Esophagus squamous epithelium (tissue), 5 donors: ENCODE data around the gene PIK3C2G. TPM values are rescaled to one million over a fixed set of nuclear protein-coding genes. Genes with fewer than 3 reads are reported as not detected.
"Not testable (repeated sequence)": the region's sequence is repeated elsewhere in the genome, so short reads cannot be mapped to it uniquely, and the experiment has no call there.

Experiments
- DNase-seq: peaks from one replicate; lab custom pipeline; 2025; lab: John Stamatoyannopoulos, UW
- H3K27ac ChIP-seq, 4 donors: fragments of 200-600 bp; sonication (generic); one replicate each; pipeline ENCODE4 v1.5.1; 2016 to 2019; ENCODE audit warnings: mild to moderate bottlenecking in 1 of 4
- H3K27me3 ChIP-seq, 4 donors: fragments of 200-600 bp; sonication (generic); 1 replicate in 3 of 4; 2 replicates in 1 of 4; pipeline versions ENCODE4 v1.5.1 to v1.6.0; 2017 to 2021; ENCODE audit warnings: antibody characterized with exemption in 1 of 4
- H3K36me3 ChIP-seq, 3 donors: fragments of 200-600 bp; sonication (generic); one replicate each; pipeline ENCODE4 v1.5.1; 2016 to 2019
- H3K4me1 ChIP-seq, 3 donors: fragments of 200-600 bp; sonication (generic); one replicate each; pipeline ENCODE4 v1.5.1; 2017 to 2019
- H3K4me3 ChIP-seq, 4 donors: fragments of 200-600 bp; sonication (generic); 1 replicate in 3 of 4; 2 replicates in 1 of 4; pipeline ENCODE4 v1.5.1; 2016 to 2019; ENCODE audit warnings: mild to moderate bottlenecking in 2 of 4, moderate library complexity in 1 of 4
- H3K9me3 ChIP-seq, 3 donors: fragments of 200-600 bp; sonication (generic); one replicate each; pipeline ENCODE4 v1.5.1; 2016 to 2019
- POLR2A ChIP-seq, 4 donors: fragments of 450-650 bp; IDR thresholded peaks; one replicate each; pipeline ENCODE4 v1.6.1; 2017; ENCODE audit warnings: antibody characterized with exemption in 4 of 4, mild to moderate bottlenecking in 4 of 4, moderate library complexity in 3 of 4
- WGBS, 2 donors: methylation state at CpG; one replicate each; pipeline ENCODE4 v1.1.5; 2018; 5-methylcytosine and 5-hydroxymethylcytosine counted together
- intact Hi-C: fragments of 100-400 bp; cut with DNase I; formaldehyde crosslinking; loops from one replicate; pipeline ENCODE4 v1.15.0; 2022
- total RNA-seq, 4 donors: library from RNA; depleted of rRNA; stranded (reverse); fragments of >200 nt; gene quantifications; one replicate each; pipeline ENCODE4 v1.1.0, GENCODE V29; 2016
- TF ChIP-seq, protein P1 (sequence below), 6 experiments: fragments of 450-650 bp in 4 of 6; fragments of 200-600 bp in 2 of 6; sonication (generic) in 2 of 6; IDR thresholded peaks; one replicate each; pipeline ENCODE4 v1.5.1; 2016 to 2019; ENCODE audit warnings: antibody characterized with exemption in 6 of 6, mild to moderate bottlenecking in 4 of 6, moderate library complexity in 4 of 6
- donor health status: DM: yes; HTN: yes; CAD: no.

The PIK3C2G gene
- total RNA-seq, 4 donors from 2014 or later: 3.5 to 12.6 (median 7.2) TPM

DNA sequence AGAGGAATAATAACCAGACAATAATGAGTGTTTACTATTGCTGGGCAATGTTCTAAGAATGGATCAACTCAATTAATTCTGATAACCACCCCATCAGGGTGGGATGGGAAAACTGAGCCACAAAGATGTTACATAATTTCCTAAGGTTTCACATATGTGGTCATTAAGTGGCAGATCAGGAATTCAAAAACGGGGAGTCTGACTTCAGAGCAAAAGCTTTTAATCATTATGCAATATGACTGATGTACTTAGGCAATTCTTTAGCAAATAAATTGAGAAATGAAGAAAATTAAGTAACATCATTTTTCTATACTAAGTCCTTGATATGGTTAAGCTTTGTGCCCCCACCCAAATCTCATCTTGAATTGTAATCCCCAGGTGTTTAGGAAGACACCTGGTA is 423.1 kb downstream of the PIK3C2G start:
- TF ChIP-seq, protein P1, sequence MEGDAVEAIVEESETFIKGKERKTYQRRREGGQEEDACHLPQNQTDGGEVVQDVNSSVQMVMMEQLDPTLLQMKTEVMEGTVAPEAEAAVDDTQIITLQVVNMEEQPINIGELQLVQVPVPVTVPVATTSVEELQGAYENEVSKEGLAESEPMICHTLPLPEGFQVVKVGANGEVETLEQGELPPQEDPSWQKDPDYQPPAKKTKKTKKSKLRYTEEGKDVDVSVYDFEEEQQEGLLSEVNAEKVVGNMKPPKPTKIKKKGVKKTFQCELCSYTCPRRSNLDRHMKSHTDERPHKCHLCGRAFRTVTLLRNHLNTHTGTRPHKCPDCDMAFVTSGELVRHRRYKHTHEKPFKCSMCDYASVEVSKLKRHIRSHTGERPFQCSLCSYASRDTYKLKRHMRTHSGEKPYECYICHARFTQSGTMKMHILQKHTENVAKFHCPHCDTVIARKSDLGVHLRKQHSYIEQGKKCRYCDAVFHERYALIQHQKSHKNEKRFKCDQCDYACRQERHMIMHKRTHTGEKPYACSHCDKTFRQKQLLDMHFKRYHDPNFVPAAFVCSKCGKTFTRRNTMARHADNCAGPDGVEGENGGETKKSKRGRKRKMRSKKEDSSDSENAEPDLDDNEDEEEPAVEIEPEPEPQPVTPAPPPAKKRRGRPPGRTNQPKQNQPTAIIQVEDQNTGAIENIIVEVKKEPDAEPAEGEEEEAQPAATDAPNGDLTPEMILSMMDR (IDR thresholded peaks at IDR 0.05): no peak
- intact Hi-C loops: no loop called here
- Histone ChIP-seq H3K4me3 (no peak overlapping the region), H3K27ac (no peak overlapping the region), H3K4me1 (no peaks in the 10 kb centered on the region), H3K9me3 (no peaks in the 10 kb centered on the region), H3K27me3 (no peaks in the 10 kb centered on the region), H3K36me3 (no peaks in the 10 kb centered on the region)
- no peak for DNase-seq
- WGBS, 2 donors: 25 to 44% methylated on average over 1 of the region's 1 CpG

DNA sequence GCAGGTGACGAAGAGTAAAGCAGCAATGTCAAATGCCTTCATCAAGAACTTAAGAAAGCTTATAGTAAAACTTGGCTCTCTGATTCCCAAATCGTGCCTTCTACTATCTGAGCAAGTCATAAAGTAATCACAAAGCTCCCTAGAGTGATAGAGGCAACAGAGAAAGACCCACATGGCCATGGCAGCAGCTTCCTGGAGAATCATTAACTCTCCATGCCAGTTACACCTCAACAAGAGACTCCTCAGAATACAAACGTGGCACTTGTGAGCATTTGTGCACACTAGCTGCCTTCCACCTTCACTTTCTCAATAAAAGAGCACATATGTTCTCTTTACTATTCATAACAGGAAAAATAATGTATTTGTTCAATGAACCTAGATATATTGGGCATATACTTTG is 428.5 kb downstream of the PIK3C2G start:
- no peak for DNase-seq
- intact Hi-C loops: no loop called here
- H3K27me3 ChIP-seq: no peaks in the 10 kb centered on the region
- 83 to 91% methylated on average over 3 of the region's 3 CpGs for WGBS, 2 donors
- no peak overlapping the region for H3K4me3 ChIP-seq
- no peaks in the 10 kb centered on the region for H3K36me3 ChIP-seq
- H3K4me1 ChIP-seq: no peaks in the 10 kb centered on the region
- H3K27ac ChIP-seq: no peak overlapping the region
- no peak for TF ChIP-seq POLR2A (IDR thresholded peaks at IDR 0.05)
- TF ChIP-seq, protein P1 (IDR thresholded peaks at IDR 0.05): no peak
- H3K9me3 ChIP-seq: no peaks in the 10 kb centered on the region

DNA sequence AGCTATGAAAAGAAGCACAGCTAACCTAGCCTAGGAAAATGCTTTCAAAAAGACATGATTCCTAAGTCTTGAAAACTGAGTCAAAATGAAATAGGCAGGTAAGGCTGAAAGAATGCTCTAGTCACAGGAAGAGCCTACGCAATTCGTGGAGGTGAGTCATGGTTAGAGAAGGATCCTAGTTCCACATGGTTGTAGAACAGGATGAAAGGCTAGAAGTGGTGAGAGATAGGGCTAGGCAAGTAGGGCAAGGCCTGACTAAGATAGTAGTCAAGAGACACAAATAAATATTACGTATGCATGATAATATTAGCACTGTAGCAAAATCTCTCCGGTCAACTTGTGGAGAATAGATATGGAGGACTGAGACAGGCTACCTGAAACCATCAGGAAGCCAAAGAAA is 429.3 kb downstream of the PIK3C2G start:
- no peaks in the 10 kb centered on the region for H3K9me3 ChIP-seq
- H3K27ac ChIP-seq: peak overlapping the region in 2 of 4 donors; percentile 3 to 26
- no peaks in the 10 kb centered on the region for H3K27me3 ChIP-seq
- H3K4me3 ChIP-seq: no peak overlapping the region
- WGBS, 2 donors: 30 to 64% methylated on average over 4 of the region's 4 CpGs
- intact Hi-C loops: no loop called here
- H3K36me3 ChIP-seq: no peaks in the 10 kb centered on the region
- no peak for DNase-seq
- TF ChIP-seq, protein P1 (IDR thresholded peaks at IDR 0.05): no peak
- no peak for TF ChIP-seq POLR2A (IDR thresholded peaks at IDR 0.05)
- H3K4me1 ChIP-seq: no peaks in the 10 kb centered on the region

GRCh38 chr12:18693986-18694385 is 432.7 kb downstream of the PIK3C2G start:
- H3K36me3 ChIP-seq, H3K9me3 ChIP-seq, H3K4me3 ChIP-seq, H3K27ac ChIP-seq, H3K27me3 ChIP-seq, intact Hi-C loops, H3K4me1 ChIP-seq, DNase-seq: not testable (repeated sequence)
- WGBS, 2 donors: 70 to 85% methylated on average over 3 to 5 of the region's 5 CpGs

DNA sequence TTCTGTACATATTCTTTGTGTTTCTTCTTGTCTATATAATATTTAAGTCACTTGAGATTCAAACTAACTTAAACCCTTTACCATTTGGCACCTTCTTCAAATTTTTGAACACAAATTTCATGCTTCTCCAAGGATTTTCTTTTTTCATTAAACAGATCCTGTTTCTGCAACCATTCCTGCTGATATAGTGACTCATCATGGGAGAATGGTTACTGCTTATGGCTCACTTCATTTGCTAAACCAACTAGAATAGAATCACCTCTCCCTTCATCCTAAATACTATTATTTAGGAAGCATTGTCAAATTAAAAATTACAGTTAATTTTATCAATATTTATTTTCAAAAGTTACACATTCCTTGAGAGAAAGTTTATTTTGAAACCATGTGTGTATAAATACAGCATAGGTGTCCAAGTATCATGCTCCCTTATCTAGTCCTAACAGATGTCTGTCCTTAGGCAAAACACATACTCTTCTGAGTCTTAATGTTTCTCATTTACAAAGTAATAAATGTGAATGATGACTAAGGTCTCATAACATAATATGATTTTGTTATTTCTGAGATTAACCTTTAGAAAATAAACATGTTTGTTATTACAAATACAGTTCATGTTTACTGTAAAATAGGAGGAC is 435.8 kb downstream of the PIK3C2G start:
- Histone ChIP-seq H3K27me3 (no peaks in the 10 kb centered on the region), H3K9me3 (no peaks in the 10 kb centered on the region), H3K27ac (no peak overlapping the region), H3K4me3 (no peak overlapping the region), H3K4me1 (no peaks in the 10 kb centered on the region), H3K36me3 (no peaks in the 10 kb centered on the region)
- no peak for DNase-seq
- intact Hi-C loops: no loop called here
- TF ChIP-seq POLR2A (IDR thresholded peaks at IDR 0.05): no peak
- TF ChIP-seq, protein P1 (IDR thresholded peaks at IDR 0.05): no peak

Other genes starting within 250 kb of the PIK3C2G start
- gene RERGL, start 171.3 kb upstream of the PIK3C2G start, total RNA-seq: 1 to 10 TPM in 2 of 4 donors, under 1 TPM in 1, not detected in 1; 0.48 to 6.0 (median 4.4) TPM